Measurements from ENCODE around the gene TAOK3. TPM values are rescaled to one million over a fixed set of nuclear protein-coding genes. Genes with fewer than 3 reads are reported as not detected.
A peak's percentile ranks its signal among the peaks of the same experiment; 100 is the strongest.

Gene TAOK3
- total RNA-seq, 1 donor from 2014 or later = 28.6 TPM

DNA sequence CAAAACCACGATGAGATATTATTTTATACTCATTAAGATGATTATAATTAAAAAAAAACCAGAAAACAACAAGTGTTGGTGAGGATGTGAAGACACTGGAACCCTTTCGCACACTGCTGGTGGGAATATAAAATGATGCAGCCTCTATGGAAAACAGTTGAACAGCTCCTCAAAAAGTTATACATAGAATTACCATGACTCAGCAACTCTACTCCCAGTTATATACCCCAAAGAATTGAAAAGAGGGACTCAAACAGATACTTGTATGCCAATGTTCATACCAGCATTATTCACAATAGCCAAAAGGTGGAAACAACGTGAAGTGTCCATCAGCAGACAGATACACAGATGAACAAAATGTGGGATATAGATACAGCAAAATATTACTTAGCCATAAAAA lies 53.1 kb downstream of the TAOK3 start:
- Mint-ChIP-seq H3K4me1 (ENCODE audit: unreplicated experiment) (peaks cover 23% of the 10 kb centered on the region), H3K27ac (ENCODE audit: unreplicated experiment) (no peak overlapping the region), H3K9me3 (ENCODE audit: unreplicated experiment) (peaks cover 4% of the 10 kb centered on the region), H3K27me3 (ENCODE audit: unreplicated experiment) (no peaks in the 10 kb centered on the region), H3K4me3 (ENCODE audit: unreplicated experiment) (no peak overlapping the region), H3K36me3 (ENCODE audit: unreplicated experiment) (peaks cover 2% of the 10 kb centered on the region)
- TF ChIP-seq, protein P1, sequence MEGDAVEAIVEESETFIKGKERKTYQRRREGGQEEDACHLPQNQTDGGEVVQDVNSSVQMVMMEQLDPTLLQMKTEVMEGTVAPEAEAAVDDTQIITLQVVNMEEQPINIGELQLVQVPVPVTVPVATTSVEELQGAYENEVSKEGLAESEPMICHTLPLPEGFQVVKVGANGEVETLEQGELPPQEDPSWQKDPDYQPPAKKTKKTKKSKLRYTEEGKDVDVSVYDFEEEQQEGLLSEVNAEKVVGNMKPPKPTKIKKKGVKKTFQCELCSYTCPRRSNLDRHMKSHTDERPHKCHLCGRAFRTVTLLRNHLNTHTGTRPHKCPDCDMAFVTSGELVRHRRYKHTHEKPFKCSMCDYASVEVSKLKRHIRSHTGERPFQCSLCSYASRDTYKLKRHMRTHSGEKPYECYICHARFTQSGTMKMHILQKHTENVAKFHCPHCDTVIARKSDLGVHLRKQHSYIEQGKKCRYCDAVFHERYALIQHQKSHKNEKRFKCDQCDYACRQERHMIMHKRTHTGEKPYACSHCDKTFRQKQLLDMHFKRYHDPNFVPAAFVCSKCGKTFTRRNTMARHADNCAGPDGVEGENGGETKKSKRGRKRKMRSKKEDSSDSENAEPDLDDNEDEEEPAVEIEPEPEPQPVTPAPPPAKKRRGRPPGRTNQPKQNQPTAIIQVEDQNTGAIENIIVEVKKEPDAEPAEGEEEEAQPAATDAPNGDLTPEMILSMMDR (IDR thresholded peaks at IDR 0.05) = no peak
- DNase-seq (ENCODE audit: extremely low spot score, unreplicated experiment) = no peak

DNA sequence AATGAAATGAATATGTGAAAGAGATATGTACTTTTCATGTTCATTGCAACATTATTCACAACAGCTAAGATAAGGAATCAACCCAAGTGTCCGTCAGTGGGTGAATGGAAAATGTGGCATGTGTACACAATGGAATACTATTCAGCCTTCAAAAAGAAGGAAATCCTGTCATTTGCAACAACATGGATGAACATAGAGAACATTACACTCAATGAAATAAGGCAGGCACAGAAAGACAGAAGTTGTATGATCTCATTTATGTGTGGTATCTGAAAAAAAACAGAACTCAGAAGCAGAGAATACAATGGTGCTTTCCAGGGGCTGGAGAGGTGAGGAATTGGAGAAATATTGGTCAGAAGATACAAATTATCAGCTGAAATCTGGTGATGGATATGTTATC lies 54.0 kb downstream of the TAOK3 start:
- no peak for DNase-seq (ENCODE audit: extremely low spot score, unreplicated experiment)
- TF ChIP-seq, protein P1 (IDR thresholded peaks at IDR 0.05) = no peak
- peaks cover 2% of the 10 kb centered on the region for H3K36me3 Mint-ChIP-seq (ENCODE audit: unreplicated experiment)
- peaks cover 4% of the 10 kb centered on the region for H3K9me3 Mint-ChIP-seq (ENCODE audit: unreplicated experiment)
- no peaks in the 10 kb centered on the region for H3K27me3 Mint-ChIP-seq (ENCODE audit: unreplicated experiment)
- peaks cover 23% of the 10 kb centered on the region for H3K4me1 Mint-ChIP-seq (ENCODE audit: unreplicated experiment)
- H3K27ac Mint-ChIP-seq (ENCODE audit: unreplicated experiment) = no peak overlapping the region
- H3K4me3 Mint-ChIP-seq (ENCODE audit: unreplicated experiment) = no peak overlapping the region

DNA sequence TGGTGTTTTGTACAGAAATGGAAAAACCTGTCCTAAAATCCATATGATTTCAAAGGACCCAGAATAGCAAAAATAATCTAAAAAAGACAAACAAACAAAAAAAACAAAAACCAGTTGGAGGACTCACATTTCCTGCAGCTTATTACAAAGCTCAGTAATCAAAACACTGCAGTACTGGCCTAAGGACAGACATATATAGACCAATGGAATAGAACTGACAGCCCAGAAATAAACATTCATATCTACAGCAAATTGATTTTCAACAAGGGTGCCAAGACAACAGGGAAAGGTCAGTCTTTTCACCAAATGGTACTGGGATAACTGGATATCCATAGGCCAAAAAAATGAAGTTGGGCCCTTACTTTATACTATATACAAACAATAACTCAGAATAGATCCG lies 55.0 kb downstream of the TAOK3 start:
- peaks cover 2% of the 10 kb centered on the region for H3K36me3 Mint-ChIP-seq (ENCODE audit: unreplicated experiment)
- H3K27me3 Mint-ChIP-seq (ENCODE audit: unreplicated experiment) = no peaks in the 10 kb centered on the region
- TF ChIP-seq, protein P1 (IDR thresholded peaks at IDR 0.05) = no peak
- H3K4me3 Mint-ChIP-seq (ENCODE audit: unreplicated experiment) = no peak overlapping the region
- DNase-seq (ENCODE audit: extremely low spot score, unreplicated experiment) = no peak
- peaks cover 24% of the 10 kb centered on the region for H3K4me1 Mint-ChIP-seq (ENCODE audit: unreplicated experiment)
- peaks cover 4% of the 10 kb centered on the region for H3K9me3 Mint-ChIP-seq (ENCODE audit: unreplicated experiment)
- H3K27ac Mint-ChIP-seq (ENCODE audit: unreplicated experiment) = no peak overlapping the region

DNA sequence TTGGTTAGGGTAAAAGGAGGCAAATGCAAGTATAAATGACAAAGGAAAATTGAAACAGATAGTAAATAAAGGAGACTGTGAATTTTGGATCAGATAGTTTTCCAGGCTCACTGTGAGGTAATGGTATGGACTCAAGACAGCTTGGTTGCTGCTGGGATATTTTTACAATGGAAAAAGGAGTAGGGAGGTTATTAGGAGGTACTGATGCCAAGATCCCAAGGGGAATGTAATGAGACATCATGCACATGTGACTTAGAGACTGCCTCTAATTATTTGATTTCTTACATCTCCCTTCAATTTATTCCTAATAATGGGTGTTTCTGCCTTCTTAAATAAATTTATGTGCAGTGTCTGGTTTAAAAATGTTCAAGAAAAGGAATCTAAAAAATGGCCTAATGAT lies 56.9 kb downstream of the TAOK3 start:
- Mint-ChIP-seq H3K4me3 (ENCODE audit: unreplicated experiment) (no peak overlapping the region), H3K27me3 (ENCODE audit: unreplicated experiment) (no peaks in the 10 kb centered on the region), H3K36me3 (ENCODE audit: unreplicated experiment) (peaks cover 2% of the 10 kb centered on the region), H3K4me1 (ENCODE audit: unreplicated experiment) (peaks cover 32% of the 10 kb centered on the region), H3K9me3 (ENCODE audit: unreplicated experiment) (peaks cover 4% of the 10 kb centered on the region), H3K27ac (ENCODE audit: unreplicated experiment) (peak overlapping the region; percentile 52)
- no peak for DNase-seq (ENCODE audit: extremely low spot score, unreplicated experiment)
- TF ChIP-seq, protein P1 (IDR thresholded peaks at IDR 0.05) = no peak

DNA sequence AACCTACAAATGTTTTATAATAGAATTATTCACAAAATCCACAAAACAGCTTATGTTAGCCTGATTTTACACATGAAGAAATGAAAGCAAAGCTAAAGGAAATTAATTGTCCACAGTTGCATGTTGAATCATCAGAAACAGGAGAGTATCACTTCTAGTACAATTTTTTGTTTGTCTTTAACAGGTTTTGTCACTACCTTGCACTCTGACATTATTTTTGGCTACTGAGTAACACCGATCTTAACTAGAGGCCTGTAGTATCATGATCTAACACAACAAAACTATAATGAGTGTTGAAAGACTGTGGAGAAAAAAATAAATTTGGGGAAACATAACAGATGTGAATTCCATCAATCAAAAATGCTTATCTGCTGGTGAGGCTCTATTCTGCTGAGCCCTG lies 60.1 kb downstream of the TAOK3 start:
- Mint-ChIP-seq H3K4me3 (ENCODE audit: unreplicated experiment) (no peak overlapping the region), H3K27me3 (ENCODE audit: unreplicated experiment) (no peaks in the 10 kb centered on the region), H3K4me1 (ENCODE audit: unreplicated experiment) (peaks cover 40% of the 10 kb centered on the region), H3K27ac (ENCODE audit: unreplicated experiment) (no peak overlapping the region), H3K9me3 (ENCODE audit: unreplicated experiment) (no peaks in the 10 kb centered on the region), H3K36me3 (ENCODE audit: unreplicated experiment) (no peaks in the 10 kb centered on the region)
- TF ChIP-seq, protein P1 (IDR thresholded peaks at IDR 0.05) = no peak
- DNase-seq (ENCODE audit: extremely low spot score, unreplicated experiment) = no peak
